Endometrial microvascular endothelial cells (primary cell): Measurements from ENCODE around the gene GRK4. TPM values are rescaled to one million over a fixed set of nuclear protein-coding genes. Genes with fewer than 3 reads are reported as not detected.
"Not testable (repeated sequence)": the region's sequence is repeated elsewhere in the genome, so short reads cannot be mapped to it uniquely, and the experiment has no call there.

Experiments used
- in situ Hi-C: cut with HindIII; loops from 2 replicates; pipeline ENCODE4 v1.10.0; 2017; ENCODE audit warnings: low sequenced_read_pairs, low pct_unique_long_range_greater_than_20kb; ENCODE audit errors: inconsistent ontology term
- total RNA-seq: library from RNA; depleted of rRNA; stranded (reverse); fragments of >200 nt; gene quantifications from one replicate; pipeline ENCODE4 v1.2.3, GENCODE V29; 2015; ENCODE audit errors: inconsistent ontology term

GRK4 gene
- total RNA-seq, 1 donor from 2014 or later: 1.7 TPM

GRCh38 chr4:2950221-2950989 is 13.0 kb upstream of the GRK4 start:
- in situ Hi-C loops: no loop called here

- in situ Hi-C loops: no loop called here
Observed at GRCh38 chr4:2953496-2953895, 9.9 kb upstream of the GRK4 start.

- in situ Hi-C loops: no loop called here
Observed at GRCh38 chr4:2954358-2955185, 8.8 kb upstream of the GRK4 start.

- in situ Hi-C loops: not testable (repeated sequence)
Observed at GRCh38 chr4:2955186-2956044, 8.0 kb upstream of the GRK4 start.

- in situ Hi-C loops: no loop called here
Observed at GRCh38 chr4:2958446-2958845, 4.9 kb upstream of the GRK4 start.

GRCh38 chr4:2960450-2960849 is 2.9 kb upstream of the GRK4 start:
- in situ Hi-C loops: not testable (repeated sequence)

GRCh38 chr4:2961421-2961810 is 2.0 kb upstream of the GRK4 start:
- in situ Hi-C loops: no loop called here

- in situ Hi-C loops: no loop called here
Observed at GRCh38 chr4:2961811-2962441, 1.4 kb upstream of the GRK4 start.

GRCh38 chr4:2962614-2963174 is 677 bp upstream of the GRK4 start:
- in situ Hi-C loops: no loop called here

- in situ Hi-C loops: no loop called here
Observed at GRCh38 chr4:2963966-2964471, 648 bp downstream of the GRK4 start.

GRCh38 chr4:2964706-2965258 is 1.4 kb downstream of the GRK4 start:
- in situ Hi-C loops: no loop called here

GRCh38 chr4:2965262-2965661 is 1.9 kb downstream of the GRK4 start:
- in situ Hi-C loops: no loop called here

GRCh38 chr4:2968381-2968780 is 5.0 kb downstream of the GRK4 start:
- in situ Hi-C loops: no loop called here

- in situ Hi-C loops: no loop called here
Observed at GRCh38 chr4:2971275-2971674, 7.9 kb downstream of the GRK4 start.

- in situ Hi-C loops: no loop called here
Observed at GRCh38 chr4:2977211-2978088, 14.1 kb downstream of the GRK4 start.

GRCh38 chr4:2981256-2981819 is 18.0 kb downstream of the GRK4 start:
- in situ Hi-C loops: no loop called here

- in situ Hi-C loops: no loop called here
Observed at GRCh38 chr4:2982012-2982411, 18.6 kb downstream of the GRK4 start.
